ENCODE results near the gene IGFL2. TPM values are rescaled to one million over a fixed set of nuclear protein-coding genes. Genes with fewer than 3 reads are reported as not detected.
"Not testable (repeated sequence)": the region's sequence is repeated elsewhere in the genome, so short reads cannot be mapped to it uniquely, and the experiment has no call there.

Gene IGFL2
- total and polyA plus RNA-seq, 2 donors from 2014 or later, result not detected

DNA sequence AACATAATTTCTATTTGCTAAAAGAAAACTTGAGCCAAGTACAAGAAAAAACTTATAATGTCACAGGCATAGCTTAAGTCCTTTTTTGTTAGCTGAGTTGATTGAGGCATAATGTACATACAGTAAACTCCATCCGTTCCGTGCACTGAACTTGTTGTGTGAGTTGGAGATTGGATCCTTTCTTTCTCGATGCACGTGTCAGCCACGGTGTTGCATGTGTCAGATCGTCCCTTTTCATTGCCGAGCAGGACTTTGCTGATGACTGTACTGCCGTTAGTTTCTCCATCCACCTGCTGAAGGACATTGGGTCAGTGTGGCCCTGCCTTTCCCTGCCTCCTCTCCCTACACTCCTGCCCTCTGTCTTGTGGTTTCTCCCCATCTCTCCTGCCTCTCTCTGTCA is 34.4 kb downstream of the IGFL2 start:
- Histone ChIP-seq H3K9ac (ENCODE audit: low read length in 3 of 3) (no peak overlapping the region), H3K4me3 (ENCODE audit: low read length in 3 of 3) (no peak overlapping the region), H3K4me1 (ENCODE audit: control insufficient read depth in 2 of 3, insufficient read depth in 2 of 3, low read depth in 1 of 3, low read length in 3 of 3) (no peaks in the 10 kb centered on the region), H3K27ac (ENCODE audit: low read depth in 2 of 2, low read length in 2 of 2) (no peak overlapping the region), H3K27me3 (ENCODE audit: control insufficient read depth, insufficient read depth, low read length) (no peaks in the 10 kb centered on the region), H3K9me3 (ENCODE audit: control insufficient read depth in 2 of 3, insufficient read depth in 1 of 3, low read length in 3 of 3) (no peaks in the 10 kb centered on the region), H3K36me3 (ENCODE audit: control insufficient read depth in 2 of 3, insufficient read depth in 3 of 3, low read length in 3 of 3) (no peaks in the 10 kb centered on the region)
- FAIRE-seq, result no peak
- DNase-seq, result no peak
- intact Hi-C loops (cut with DNase I), result no loop called here
- no peak for TF ChIP-seq CTCF (IDR thresholded peaks at IDR 0.05; ENCODE audit: borderline replicate concordance, extremely low read depth, insufficient read depth)

DNA sequence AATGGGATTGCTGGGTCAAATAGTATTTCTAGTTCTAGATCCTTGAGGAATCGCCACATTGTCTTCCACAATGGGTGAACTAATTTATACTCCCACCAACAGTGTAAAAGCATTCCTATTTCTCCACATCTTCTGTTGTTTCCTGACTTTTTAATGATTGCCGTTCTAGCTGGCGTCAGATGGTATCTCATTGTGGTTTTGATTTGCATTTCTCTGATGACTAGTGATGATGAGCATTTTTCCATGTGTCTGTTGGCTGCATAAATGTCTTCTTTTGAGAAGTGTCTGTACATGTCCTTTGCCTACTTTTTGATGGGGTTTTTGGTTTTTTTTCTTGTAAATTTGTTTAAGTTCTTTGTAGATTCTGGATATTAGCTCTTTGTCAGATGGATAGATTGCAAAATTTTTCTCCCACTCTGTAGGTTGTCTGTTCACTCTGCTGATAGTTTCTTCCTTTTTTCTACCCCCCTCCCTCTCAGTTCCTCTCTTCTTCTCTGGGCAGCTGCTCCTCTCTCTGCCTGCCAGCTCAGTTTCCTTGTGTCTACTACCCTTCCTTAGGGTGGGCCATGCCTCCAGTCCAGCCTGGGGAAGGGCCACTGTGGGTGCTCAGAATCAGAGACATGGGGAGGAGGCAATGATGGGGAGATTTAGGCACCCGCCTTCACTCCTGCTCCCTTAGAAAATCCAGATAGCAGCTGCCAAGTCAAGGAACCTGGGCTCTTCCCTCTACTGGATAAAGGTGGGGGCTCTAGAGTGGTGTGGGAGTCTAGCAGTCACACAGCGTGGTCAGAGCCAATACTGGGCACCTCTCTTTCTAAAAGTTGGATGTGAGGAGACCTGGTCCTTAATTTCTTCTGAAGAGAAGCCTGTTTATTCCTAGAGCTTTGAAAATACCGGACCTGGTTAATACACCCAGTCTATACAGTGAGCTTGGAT is 37.0 kb downstream of the IGFL2 start:
- not testable (repeated sequence) for DNase-seq; H3K36me3 ChIP-seq (ENCODE audit: control insufficient read depth in 2 of 3, insufficient read depth in 3 of 3, low read length in 3 of 3); H3K9ac ChIP-seq (ENCODE audit: low read length in 3 of 3); H3K4me1 ChIP-seq (ENCODE audit: control insufficient read depth in 2 of 3, insufficient read depth in 2 of 3, low read depth in 1 of 3, low read length in 3 of 3); H3K27ac ChIP-seq (ENCODE audit: low read depth in 2 of 2, low read length in 2 of 2); H3K9me3 ChIP-seq (ENCODE audit: control insufficient read depth in 2 of 3, insufficient read depth in 1 of 3, low read length in 3 of 3); H3K4me3 ChIP-seq (ENCODE audit: low read length in 3 of 3); H3K27me3 ChIP-seq (ENCODE audit: control insufficient read depth, insufficient read depth, low read length); FAIRE-seq
- intact Hi-C loops (cut with DNase I), result loop anchor here (5.0 kb wide), 1 partner anchor 108 kb away; no protein-coding TSS in a partner anchor

DNA sequence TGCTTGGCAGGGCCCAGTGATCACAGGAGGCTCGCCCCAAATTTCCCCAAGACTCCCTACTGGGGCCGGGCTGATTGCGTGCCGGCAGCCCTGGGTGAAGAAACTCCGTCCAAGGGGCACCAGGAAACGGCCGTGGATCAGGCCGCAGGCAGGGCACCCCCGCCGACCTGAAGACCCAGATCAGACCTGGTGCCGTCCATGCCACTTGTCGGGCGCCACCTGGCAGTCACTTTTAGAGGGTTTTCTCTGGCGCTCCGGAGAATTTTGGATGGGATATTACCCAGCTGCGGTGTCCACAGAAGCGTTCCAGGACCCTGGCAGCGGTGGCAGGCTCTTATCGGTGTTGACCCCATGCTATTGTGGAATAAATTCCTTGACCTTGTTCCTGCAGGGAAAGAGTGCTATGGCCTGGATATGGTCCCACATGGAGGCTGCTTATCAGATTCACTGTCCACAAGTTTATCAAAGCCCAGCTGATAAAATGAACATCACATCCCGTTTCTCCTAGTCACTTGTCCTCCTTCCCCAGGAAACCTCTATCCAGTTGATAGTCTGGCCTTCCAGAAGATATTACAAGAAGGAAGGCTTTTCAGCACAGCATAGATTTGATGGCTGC is 38.2 kb downstream of the IGFL2 start:
- H3K27ac ChIP-seq (ENCODE audit: low read depth in 2 of 2, low read length in 2 of 2), result no peak overlapping the region
- H3K4me3 ChIP-seq (ENCODE audit: low read length in 3 of 3), result no peak overlapping the region
- TF ChIP-seq CTCF (IDR thresholded peaks at IDR 0.05; ENCODE audit: borderline replicate concordance, extremely low read depth, insufficient read depth), result no peak
- no peaks in the 10 kb centered on the region for H3K9me3 ChIP-seq (ENCODE audit: control insufficient read depth in 2 of 3, insufficient read depth in 1 of 3, low read length in 3 of 3)
- FAIRE-seq, result no peak
- no peak overlapping the region for H3K9ac ChIP-seq (ENCODE audit: low read length in 3 of 3)
- DNase-seq, result no peak
- no peaks in the 10 kb centered on the region for H3K27me3 ChIP-seq (ENCODE audit: control insufficient read depth, insufficient read depth, low read length)
- no peaks in the 10 kb centered on the region for H3K36me3 ChIP-seq (ENCODE audit: control insufficient read depth in 2 of 3, insufficient read depth in 3 of 3, low read length in 3 of 3)
- H3K4me1 ChIP-seq (ENCODE audit: control insufficient read depth in 2 of 3, insufficient read depth in 2 of 3, low read depth in 1 of 3, low read length in 3 of 3), result no peaks in the 10 kb centered on the region
- intact Hi-C loops (cut with DNase I), result loop anchor here (5.0 kb wide), 1 partner anchor 109 kb away; no protein-coding TSS in a partner anchor

DNA sequence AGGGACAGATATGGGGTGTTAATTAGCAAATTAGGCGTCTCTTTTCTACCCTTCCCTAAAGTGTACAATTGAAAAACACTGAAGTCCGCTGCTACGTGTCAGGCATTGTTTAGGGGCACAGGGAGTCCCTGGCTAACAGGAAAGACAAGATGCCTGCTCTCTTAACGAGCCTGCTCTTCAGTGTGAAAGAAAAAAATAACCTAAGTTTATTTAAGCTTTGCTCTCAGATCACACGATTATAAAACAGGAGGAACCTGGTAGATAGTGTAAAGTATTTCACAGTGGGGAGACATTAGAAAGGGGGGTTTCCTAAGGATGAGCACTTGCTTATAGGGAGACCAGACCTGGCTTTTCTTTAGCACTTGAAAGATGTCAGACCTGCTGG is 38.7 kb downstream of the IGFL2 start:
- no peaks in the 10 kb centered on the region for H3K9me3 ChIP-seq (ENCODE audit: control insufficient read depth in 2 of 3, insufficient read depth in 1 of 3, low read length in 3 of 3)
- no peaks in the 10 kb centered on the region for H3K27me3 ChIP-seq (ENCODE audit: control insufficient read depth, insufficient read depth, low read length)
- H3K4me3 ChIP-seq (ENCODE audit: low read length in 3 of 3), result no peak overlapping the region
- H3K4me1 ChIP-seq (ENCODE audit: control insufficient read depth in 2 of 3, insufficient read depth in 2 of 3, low read depth in 1 of 3, low read length in 3 of 3), result no peaks in the 10 kb centered on the region
- no peak overlapping the region for H3K27ac ChIP-seq (ENCODE audit: low read depth in 2 of 2, low read length in 2 of 2)
- intact Hi-C loops (cut with DNase I), result loop anchor here (5.0 kb wide), 1 partner anchor 109 kb away; no protein-coding TSS in a partner anchor
- no peaks in the 10 kb centered on the region for H3K36me3 ChIP-seq (ENCODE audit: control insufficient read depth in 2 of 3, insufficient read depth in 3 of 3, low read length in 3 of 3)
- H3K9ac ChIP-seq (ENCODE audit: low read length in 3 of 3), result no peak overlapping the region
- FAIRE-seq (no peak), DNase-seq (no peak)
- TF ChIP-seq CTCF (IDR thresholded peaks at IDR 0.05; ENCODE audit: borderline replicate concordance, extremely low read depth, insufficient read depth), result no peak

Data from kidney (tissue), 14 donors.